H9 (cell line): ENCODE data around the gene MATN4. TPM values are rescaled to one million over a fixed set of nuclear protein-coding genes. Genes with fewer than 3 reads are reported as not detected.

ENCODE experiments used
- DNase-seq: peaks from one replicate; pipeline ENCODE4 v3.0.0-alpha.2; 2017
- H2AFZ ChIP-seq: one replicate; pipeline ENCODE4 v1.6.1; 2013; ENCODE audit warnings: mild to moderate bottlenecking, low read length, control low read depth, moderate library complexity
- H2AK5ac ChIP-seq: 2 replicates; pipeline ENCODE4 v1.6.1; 2013; ENCODE audit warnings: low read length, control low read depth, mixed read lengths; ENCODE audit not compliant: insufficient read length
- H2BK120ac ChIP-seq: one replicate; pipeline ENCODE4 v1.6.1; 2013; ENCODE audit warnings: low read depth, mild to moderate bottlenecking, low read length, control low read depth, inconsistent platforms; ENCODE audit not compliant: poor library complexity, severe bottlenecking
- H2BK12ac ChIP-seq: 2 replicates; pipeline ENCODE4 v1.6.1; 2013; ENCODE audit warnings: low read length, control low read depth, mixed read lengths, low read depth; ENCODE audit not compliant: insufficient read length
- H2BK15ac ChIP-seq: 2 replicates; pipeline ENCODE4 v1.6.1; 2013; ENCODE audit warnings: low read depth, low read length, control low read depth
- H2BK20ac ChIP-seq: one replicate; pipeline ENCODE4 v1.6.1; 2013; ENCODE audit warnings: low read depth, mild to moderate bottlenecking, low read length, control low read depth, inconsistent platforms; ENCODE audit not compliant: poor library complexity, severe bottlenecking
- H2BK5ac ChIP-seq: 2 replicates; pipeline ENCODE4 v1.6.1; 2013; ENCODE audit warnings: low read length, control low read depth, mixed read lengths; ENCODE audit not compliant: insufficient read length
- H3K14ac ChIP-seq: 2 replicates; pipeline ENCODE4 v1.6.1; 2013; ENCODE audit warnings: low read length, control low read depth; ENCODE audit not compliant: insufficient read depth
- H3K18ac ChIP-seq: 2 replicates; pipeline ENCODE4 v1.6.1; 2013; ENCODE audit warnings: low read depth, mild to moderate bottlenecking, mixed read lengths, low read length, control low read depth; ENCODE audit not compliant: insufficient read length
- H3K23ac ChIP-seq: 2 replicates; pipeline ENCODE4 v1.6.1; 2013; ENCODE audit warnings: low read length, control low read depth, mixed read lengths, low read depth; ENCODE audit not compliant: insufficient read length
- H3K23me2 ChIP-seq: 2 replicates; pipeline ENCODE4 v1.6.1; 2013; ENCODE audit warnings: low read depth, mild to moderate bottlenecking, mixed read lengths, low read length, control low read depth; ENCODE audit not compliant: insufficient read length, poor library complexity, severe bottlenecking
- H3K27ac ChIP-seq: 2 replicates; pipeline ENCODE4 v1.5.1; 2013; ENCODE audit warnings: low read length, control low read depth, mixed read lengths, low read depth; ENCODE audit not compliant: insufficient read length
- H3K27me3 ChIP-seq: 2 replicates; pipeline ENCODE4 v1.6.1; 2013; ENCODE audit warnings: low read length, control low read depth, inconsistent platforms; ENCODE audit not compliant: insufficient read depth
- H3K4ac ChIP-seq: 2 replicates; pipeline ENCODE4 v1.6.1; 2013; ENCODE audit warnings: low read depth, mild to moderate bottlenecking, control low read depth, inconsistent platforms, low read length, moderate library complexity
- H3K4me1 ChIP-seq: 2 replicates; pipeline ENCODE4 v1.6.1; 2013; ENCODE audit warnings: low read length, control low read depth, inconsistent platforms; ENCODE audit not compliant: insufficient read depth
- H3K4me2 ChIP-seq: 2 replicates; pipeline ENCODE4 v1.6.1; 2013; ENCODE audit warnings: low read length, control low read depth, mixed read lengths; ENCODE audit not compliant: insufficient read length, insufficient read depth
- H3K56ac ChIP-seq: 2 replicates; pipeline ENCODE4 v1.6.1; 2013; ENCODE audit warnings: low read depth, mild to moderate bottlenecking, mixed read lengths, low read length, control low read depth; ENCODE audit not compliant: insufficient read length
- H3K79me1 ChIP-seq: 2 replicates; pipeline ENCODE4 v1.6.1; 2013; ENCODE audit warnings: low read depth, mild to moderate bottlenecking, moderate library complexity, low read length, control low read depth, inconsistent platforms; ENCODE audit not compliant: insufficient read depth, poor library complexity, severe bottlenecking
- H3K79me2 ChIP-seq: 2 replicates; pipeline ENCODE4 v1.6.1; 2013; ENCODE audit warnings: low read length, control low read depth, inconsistent platforms; ENCODE audit not compliant: insufficient read depth
- H3K9ac ChIP-seq: 2 replicates; pipeline ENCODE4 v1.6.1; 2013; ENCODE audit warnings: low read length, control low read depth, mixed read lengths; ENCODE audit not compliant: insufficient read length; ENCODE audit errors: extremely low read depth
- H3K9me3 ChIP-seq: one replicate; pipeline ENCODE4 v1.6.1; 2013; ENCODE audit warnings: low read depth, low read length, inconsistent platforms; ENCODE audit not compliant: control insufficient read depth
- H3T11ph ChIP-seq: one replicate; pipeline ENCODE4 v1.6.1; 2013; ENCODE audit warnings: mild to moderate bottlenecking, low read length, control low read depth, inconsistent platforms
- H4K20me1 ChIP-seq: one replicate; pipeline ENCODE4 v1.6.1; 2013; ENCODE audit not compliant: control insufficient read depth, insufficient read length, insufficient read depth
- H4K5ac ChIP-seq: 2 replicates; pipeline ENCODE4 v1.6.1; 2013; ENCODE audit warnings: low read depth, mild to moderate bottlenecking, mixed read lengths, low read length, control low read depth; ENCODE audit not compliant: insufficient read length
- H4K8ac ChIP-seq: replicated peaks from 2 replicates; pipeline ENCODE4 v1.6.1; 2013; ENCODE audit warnings: low read length, control low read depth, mixed read lengths, low read depth; ENCODE audit not compliant: insufficient read length
- H4K91ac ChIP-seq: 2 replicates; pipeline ENCODE4 v1.6.1; 2013; ENCODE audit warnings: low read depth, mild to moderate bottlenecking, moderate library complexity, mixed read lengths, low read length, control low read depth; ENCODE audit not compliant: insufficient read length
- H3K27ac Mint-ChIP-seq, 3 experiments: 2 replicates in 2 of 3; 3 replicates in 1 of 3; pipeline ENCODE4 v1.8.0; 2020 to 2021; ENCODE audit warnings: mixed read lengths in 3 of 3, mild to moderate bottlenecking in 1 of 3, moderate library complexity in 1 of 3
- H3K27me3 Mint-ChIP-seq: 2 replicates; pipeline ENCODE4 v1.8.0; 2021; ENCODE audit warnings: low read depth, mild to moderate bottlenecking, moderate library complexity, mixed read lengths
- H3K36me3 Mint-ChIP-seq, 3 experiments: 2 replicates in 2 of 3; 3 replicates in 1 of 3; pipeline ENCODE4 v1.8.0; 2020 to 2021; ENCODE audit warnings: low read depth in 3 of 3, mixed read lengths in 3 of 3; ENCODE audit not compliant: insufficient read depth in 1 of 3
- H3K4me1 Mint-ChIP-seq, 2 experiments: 2 replicates each; pipeline ENCODE4 v1.8.0; 2020; ENCODE audit warnings: mixed read lengths in 2 of 2
- H3K4me3 Mint-ChIP-seq, 2 experiments: 2 replicates in 1 of 2; 3 replicates in 1 of 2; pipeline ENCODE4 v1.8.0; 2020 to 2021; ENCODE audit warnings: mild to moderate bottlenecking in 2 of 2, mixed read lengths in 2 of 2, moderate library complexity in 1 of 2
- H3K9me3 Mint-ChIP-seq, 2 experiments: 2 replicates in 1 of 2; 3 replicates in 1 of 2; pipeline ENCODE4 v1.8.0; 2020; ENCODE audit warnings: mild to moderate bottlenecking in 2 of 2, mixed read lengths in 2 of 2, moderate library complexity in 1 of 2
- WGBS: extraction: QIAGEN DNeasy Blood & Tissue Kit; methylation state at CpG from one replicate; pipeline ENCODE4 v1.1.7; 2013; ENCODE audit warnings: missing lambda C conversion rate, low lambda C conversion rate, mixed read lengths; ENCODE audit not compliant: insufficient read length; ENCODE audit errors: extremely low coverage; 5-methylcytosine and 5-hydroxymethylcytosine counted together
- total RNA-seq: library from RNA; stranded (reverse); gene quantifications from 2 replicates; pipeline ENCODE4 v1.2.1, GENCODE V29; 2021
- TF ChIP-seq, protein P1 (sequence below): fragments of 200-600 bp; sonication (generic); conservative IDR thresholded peaks from 3 replicates; pipeline ENCODE4 v1.8.0; 2021; ENCODE audit warnings: antibody characterized with exemption, mild to moderate bottlenecking

The MATN4 gene
- total RNA-seq, 1 experiment from 2014 or later, result 0.11 TPM

DNA sequence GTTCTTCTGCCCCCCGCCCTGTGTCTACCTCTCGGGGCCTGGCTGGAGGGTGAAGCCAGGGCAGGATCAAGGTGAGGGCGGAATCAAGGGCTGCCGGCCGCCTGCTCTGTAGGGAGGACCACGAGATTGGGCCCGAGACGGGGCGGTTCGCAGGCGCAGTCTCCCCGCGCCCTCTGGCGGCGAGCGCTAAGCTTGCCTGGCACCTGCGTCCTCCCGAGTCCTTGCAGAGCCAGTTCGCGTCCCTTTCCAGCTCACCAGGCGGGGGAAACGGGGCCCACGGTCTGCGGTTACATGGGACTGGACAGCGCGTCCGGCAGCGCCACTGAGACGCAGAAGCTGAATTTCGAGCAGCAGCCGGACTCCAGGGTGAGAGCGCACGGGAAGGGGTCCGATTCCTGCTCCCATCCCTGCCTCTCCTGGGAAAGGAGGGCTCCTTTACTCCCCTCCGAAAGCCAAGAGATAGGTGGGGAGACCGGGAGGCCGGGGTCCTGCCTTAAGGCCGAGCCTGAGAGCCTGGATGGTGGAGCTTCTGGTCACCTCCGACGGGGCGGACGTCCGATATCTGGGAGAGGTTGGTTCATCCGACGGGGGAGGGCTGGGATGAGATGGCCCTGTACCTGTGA, 3.6 kb upstream of the MATN4 start:
- Histone ChIP-seq H3K79me1 (no peaks in the 10 kb centered on the region), H2AFZ (no peak overlapping the region)

More for the DNA sequence above, 3.6 kb upstream of the MATN4 start:
- H3K56ac ChIP-seq, result no peak overlapping the region
- H2BK120ac ChIP-seq, result no peak overlapping the region
- H3T11ph ChIP-seq, result no peak overlapping the region
- H3K9me3 ChIP-seq, result no peaks in the 10 kb centered on the region
- H2BK15ac ChIP-seq, result no peak overlapping the region
- H3K27me3 Mint-ChIP-seq, result peaks cover 29% of the 10 kb centered on the region
- no CpG with 5 or more reads among the region's 45 CpGs for WGBS
- H4K20me1 ChIP-seq, result no peaks in the 10 kb centered on the region
- H3K23ac ChIP-seq, result no peak overlapping the region
- no peak overlapping the region for H3K27ac ChIP-seq
- no peak overlapping the region for H4K91ac ChIP-seq
- no peak overlapping the region for H3K14ac ChIP-seq
- H2BK12ac ChIP-seq, result no peak overlapping the region
- H3K27ac Mint-ChIP-seq, result no peak overlapping the region
- H3K9ac ChIP-seq, result no peak overlapping the region
- no peaks in the 10 kb centered on the region for H3K79me2 ChIP-seq
- H3K18ac ChIP-seq, result peak overlapping the region; percentile 45
- no peak overlapping the region for H3K4ac ChIP-seq
- no peaks in the 10 kb centered on the region for H3K4me1 ChIP-seq
- H2BK20ac ChIP-seq, result no peak overlapping the region
- H3K9me3 Mint-ChIP-seq, result peaks cover 4 to 6% of the 10 kb centered on the region in 2 experiments; a peak in 2 of 5 replicates
- H3K4me2 ChIP-seq, result peak overlapping the region; percentile 43
- peaks cover 4 to 16% of the 10 kb centered on the region in 2 experiments; a peak in 3 of 4 replicates for H3K4me1 Mint-ChIP-seq
- H3K27me3 ChIP-seq, result no peaks in the 10 kb centered on the region
- no peak overlapping the region for H2AK5ac ChIP-seq
- H3K36me3 Mint-ChIP-seq, result no peaks in the 10 kb centered on the region
- peak; percentile 91 for DNase-seq
- H4K8ac ChIP-seq, result no peak overlapping the region
- TF ChIP-seq, protein P1, sequence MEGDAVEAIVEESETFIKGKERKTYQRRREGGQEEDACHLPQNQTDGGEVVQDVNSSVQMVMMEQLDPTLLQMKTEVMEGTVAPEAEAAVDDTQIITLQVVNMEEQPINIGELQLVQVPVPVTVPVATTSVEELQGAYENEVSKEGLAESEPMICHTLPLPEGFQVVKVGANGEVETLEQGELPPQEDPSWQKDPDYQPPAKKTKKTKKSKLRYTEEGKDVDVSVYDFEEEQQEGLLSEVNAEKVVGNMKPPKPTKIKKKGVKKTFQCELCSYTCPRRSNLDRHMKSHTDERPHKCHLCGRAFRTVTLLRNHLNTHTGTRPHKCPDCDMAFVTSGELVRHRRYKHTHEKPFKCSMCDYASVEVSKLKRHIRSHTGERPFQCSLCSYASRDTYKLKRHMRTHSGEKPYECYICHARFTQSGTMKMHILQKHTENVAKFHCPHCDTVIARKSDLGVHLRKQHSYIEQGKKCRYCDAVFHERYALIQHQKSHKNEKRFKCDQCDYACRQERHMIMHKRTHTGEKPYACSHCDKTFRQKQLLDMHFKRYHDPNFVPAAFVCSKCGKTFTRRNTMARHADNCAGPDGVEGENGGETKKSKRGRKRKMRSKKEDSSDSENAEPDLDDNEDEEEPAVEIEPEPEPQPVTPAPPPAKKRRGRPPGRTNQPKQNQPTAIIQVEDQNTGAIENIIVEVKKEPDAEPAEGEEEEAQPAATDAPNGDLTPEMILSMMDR, result peak; percentile 94
- no peaks in the 10 kb centered on the region for H3K23me2 ChIP-seq
- no peak overlapping the region for H4K5ac ChIP-seq
- no peak overlapping the region for H2BK5ac ChIP-seq
- peak overlapping the region in 1 of 2 experiments; percentile 17; a peak in 1 of 5 replicates for H3K4me3 Mint-ChIP-seq
